KOPT-K1 (cell line): ENCODE measurements around the gene PLEKHA5.
"Not testable (repeated sequence)": the region's sequence is repeated elsewhere in the genome, so short reads cannot be mapped to it uniquely, and the experiment has no call there.

ENCODE experiments used
- H3K27ac ChIP-seq: fragments of 200-600 bp; sonication (generic); 2 replicates; pipeline ENCODE4 v1.5.1; 2016; ENCODE audit warnings: antibody characterized with exemption, mild to moderate bottlenecking, low read depth, low read length; ENCODE audit not compliant: poor library complexity, severe bottlenecking
- H3K36me3 ChIP-seq: fragments of 200-600 bp; sonication (generic); 2 replicates; pipeline ENCODE4 v1.5.1; 2017; ENCODE audit warnings: antibody characterized with exemption, mild to moderate bottlenecking, low read length, moderate library complexity; ENCODE audit not compliant: insufficient read depth
- H3K9me3 ChIP-seq: fragments of 200-600 bp; sonication (generic); 2 replicates; pipeline ENCODE4 v1.5.1; 2017; ENCODE audit warnings: antibody characterized with exemption, low read length, mild to moderate bottlenecking; ENCODE audit not compliant: insufficient read depth, poor library complexity, severe bottlenecking

Gene PLEKHA5

DNA sequence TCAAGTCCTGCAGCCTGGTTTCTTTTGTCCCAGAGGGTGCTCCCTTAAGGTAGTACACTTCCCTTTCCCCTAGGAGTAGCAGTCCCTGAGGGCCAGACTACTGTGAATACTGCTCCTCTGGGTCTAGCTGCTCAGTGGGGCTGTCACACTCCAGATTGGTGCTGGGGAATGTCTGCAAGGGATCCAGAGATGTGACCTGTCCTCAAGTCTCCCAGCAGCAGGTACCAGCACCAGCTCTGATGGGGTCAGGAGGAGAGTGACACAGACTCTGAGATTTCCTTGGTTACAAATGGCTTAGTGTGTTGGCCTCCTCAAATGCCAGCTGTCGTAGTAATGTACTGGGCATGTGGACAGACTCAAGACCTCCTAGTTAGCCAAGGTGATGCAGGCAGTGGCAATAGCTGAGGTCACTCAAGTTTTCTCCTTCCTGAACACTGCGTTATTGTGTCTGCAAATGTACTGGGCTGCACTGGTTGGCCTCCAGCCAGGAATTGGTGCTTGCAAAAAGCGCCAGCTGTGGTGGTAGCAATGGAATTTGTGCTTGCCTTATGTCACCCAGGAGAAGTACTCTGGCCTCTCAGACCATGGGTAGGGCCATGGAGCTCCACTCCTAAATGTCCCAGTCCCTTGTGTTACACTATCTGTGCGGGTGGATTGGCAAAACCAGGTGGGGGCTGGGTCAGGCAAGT is 273.4 kb downstream of the PLEKHA5 start:
- Histone ChIP-seq H3K27ac (peak overlapping the region; percentile 91), H3K36me3 (no peaks in the 10 kb centered on the region)

DNA sequence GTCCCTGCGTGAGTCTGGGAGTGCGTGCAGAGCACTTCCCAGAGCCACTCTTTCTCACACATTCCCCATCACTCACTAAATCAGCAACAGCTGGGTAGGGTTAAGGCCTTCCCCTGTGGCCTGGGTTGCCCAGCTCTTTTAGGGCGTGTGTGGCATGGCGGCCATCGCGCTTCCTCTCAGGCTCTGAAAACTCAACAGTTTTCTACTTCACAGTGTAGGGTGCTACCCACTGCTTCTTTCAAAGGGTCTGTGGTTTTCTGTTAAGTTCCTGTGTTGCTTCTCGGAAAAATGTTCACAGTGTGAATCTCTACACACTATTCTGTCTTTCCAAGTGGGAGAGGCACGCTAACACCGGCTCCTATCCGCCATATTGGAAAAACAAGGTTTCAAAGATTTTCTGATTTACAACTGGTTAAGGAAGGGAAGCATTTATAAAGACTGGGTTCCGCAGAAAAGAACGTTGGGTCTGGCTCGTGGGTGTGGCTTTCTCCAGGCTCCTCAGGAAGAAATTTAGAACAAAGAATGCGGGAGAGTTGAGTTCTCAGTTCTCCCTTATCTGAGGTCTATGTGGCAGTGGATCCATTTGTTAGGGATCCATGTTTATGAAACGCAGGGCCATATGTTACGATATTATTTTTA is 274.8 kb downstream of the PLEKHA5 start:
- H3K27ac ChIP-seq: peak overlapping the region; percentile 91
- H3K36me3 ChIP-seq: no peaks in the 10 kb centered on the region
- H3K9me3 ChIP-seq: no peaks in the 10 kb centered on the region

More for the DNA sequence above, 273.4 kb downstream of the PLEKHA5 start:
- no peaks in the 10 kb centered on the region for H3K9me3 ChIP-seq

DNA sequence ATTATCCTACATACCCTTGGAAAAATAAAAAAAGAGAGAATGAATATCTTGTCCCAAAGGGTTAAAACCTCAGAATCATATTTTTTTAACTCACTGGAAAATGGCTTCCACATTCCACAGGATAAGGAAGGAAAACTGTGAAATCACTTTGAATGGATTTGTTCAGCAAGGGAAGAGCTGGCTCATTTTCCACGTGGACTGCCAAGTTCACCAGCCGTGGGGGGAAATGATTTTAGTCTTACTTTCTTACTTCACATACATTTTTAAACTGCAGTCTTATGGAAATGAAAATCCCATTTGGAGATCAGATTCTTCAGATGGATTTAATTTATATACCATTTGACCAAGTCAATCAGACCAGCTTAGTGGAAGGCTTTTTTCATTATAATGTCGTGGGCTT is 279.8 kb downstream of the PLEKHA5 start:
- H3K27ac ChIP-seq: no peak overlapping the region
- H3K9me3 ChIP-seq: no peaks in the 10 kb centered on the region
- no peaks in the 10 kb centered on the region for H3K36me3 ChIP-seq

DNA sequence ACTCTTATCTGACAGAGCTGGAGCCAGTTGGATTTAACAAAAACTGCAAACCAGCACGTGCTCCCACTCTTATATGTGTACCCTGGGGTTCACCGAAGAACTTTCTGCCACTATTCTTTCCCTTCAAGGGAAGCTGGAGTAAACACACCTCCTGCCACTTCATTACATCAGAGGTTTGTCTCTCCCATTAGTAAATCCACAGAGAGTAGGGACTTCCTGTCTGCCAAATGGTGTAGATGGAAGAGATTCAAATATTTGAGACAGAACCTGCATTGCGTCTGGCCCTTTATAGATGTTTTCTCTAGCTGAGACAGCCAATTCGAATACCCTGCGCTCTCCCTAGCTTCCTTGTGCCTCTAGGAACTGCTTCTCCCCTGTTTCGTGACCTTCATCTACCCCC is 280.7 kb downstream of the PLEKHA5 start:
- no peaks in the 10 kb centered on the region for H3K9me3 ChIP-seq
- H3K36me3 ChIP-seq: no peaks in the 10 kb centered on the region
- H3K27ac ChIP-seq: peak overlapping the region; percentile 2

DNA sequence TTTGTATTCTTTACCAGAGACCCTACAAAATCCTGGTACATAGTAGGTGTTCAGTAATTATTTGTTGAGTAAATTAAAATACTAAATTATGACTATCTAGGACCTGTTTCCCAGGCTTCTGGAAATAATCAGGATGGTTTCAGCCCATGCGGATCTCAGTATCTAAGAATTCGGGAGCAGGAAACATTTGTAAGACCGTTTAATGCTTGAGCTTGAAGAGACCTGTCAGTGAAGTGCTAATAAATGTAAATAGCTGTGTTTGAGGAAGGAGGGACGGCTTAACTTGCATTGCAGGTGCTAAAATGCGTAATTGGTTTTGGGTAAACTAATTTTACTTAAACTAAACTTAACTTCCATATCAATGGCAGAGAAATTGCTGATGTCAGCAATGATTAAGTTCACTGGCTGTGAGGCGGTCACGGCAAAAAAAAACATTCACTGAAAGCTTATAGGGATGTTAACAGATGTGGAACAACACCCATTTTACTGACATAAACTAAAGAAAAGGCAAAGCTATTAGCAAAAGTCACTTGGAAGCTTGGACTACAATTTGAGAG is 281.2 kb downstream of the PLEKHA5 start:
- H3K36me3 ChIP-seq: no peaks in the 10 kb centered on the region
- no peak overlapping the region for H3K27ac ChIP-seq
- H3K9me3 ChIP-seq: no peaks in the 10 kb centered on the region

DNA sequence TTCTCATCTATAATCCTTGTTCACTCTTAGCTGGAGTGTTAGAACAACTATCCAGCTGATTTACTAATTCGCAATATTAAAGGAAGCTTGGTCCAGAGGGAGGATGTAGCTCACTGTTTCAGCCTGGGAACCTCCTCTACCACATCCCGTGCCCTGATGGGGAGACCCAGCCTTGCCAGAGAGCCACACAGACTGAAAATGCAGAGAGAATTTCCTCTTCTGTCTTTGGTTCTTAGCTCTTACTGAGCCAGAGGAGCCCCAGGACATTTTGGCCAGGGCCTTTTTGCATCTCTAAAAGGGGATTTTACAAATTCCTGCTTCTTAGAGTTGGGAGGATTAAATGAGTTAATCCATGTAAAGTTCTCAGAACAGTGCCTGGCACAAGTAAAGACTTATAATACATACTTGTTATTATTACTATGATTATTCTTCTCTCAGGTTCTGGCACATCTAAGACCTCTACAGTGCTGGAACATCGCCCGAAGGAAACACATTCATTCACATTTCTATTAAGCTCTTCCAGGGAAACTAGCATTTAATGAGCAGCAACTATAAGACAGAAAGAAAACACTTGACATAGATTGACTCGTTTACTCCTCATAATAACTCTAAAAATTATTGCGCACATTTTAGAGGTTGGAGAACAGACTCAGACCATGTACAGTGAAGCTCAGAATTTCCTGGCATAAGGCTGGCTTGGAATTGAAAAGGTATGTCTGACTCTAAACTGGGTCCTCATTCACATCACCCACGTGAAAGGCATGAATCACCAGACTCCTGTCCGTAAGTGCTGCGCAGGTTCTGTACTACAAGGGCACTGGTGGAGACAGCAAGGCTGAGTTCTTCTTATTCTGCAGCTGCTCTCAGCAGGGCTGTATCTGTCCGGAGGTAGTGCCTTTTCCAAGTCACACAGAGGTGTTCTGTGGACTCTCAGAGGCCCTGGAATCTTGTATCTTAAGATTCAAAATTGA is 282.0 kb downstream of the PLEKHA5 start:
- no peaks in the 10 kb centered on the region for H3K36me3 ChIP-seq
- no peak overlapping the region for H3K27ac ChIP-seq
- no peaks in the 10 kb centered on the region for H3K9me3 ChIP-seq

DNA sequence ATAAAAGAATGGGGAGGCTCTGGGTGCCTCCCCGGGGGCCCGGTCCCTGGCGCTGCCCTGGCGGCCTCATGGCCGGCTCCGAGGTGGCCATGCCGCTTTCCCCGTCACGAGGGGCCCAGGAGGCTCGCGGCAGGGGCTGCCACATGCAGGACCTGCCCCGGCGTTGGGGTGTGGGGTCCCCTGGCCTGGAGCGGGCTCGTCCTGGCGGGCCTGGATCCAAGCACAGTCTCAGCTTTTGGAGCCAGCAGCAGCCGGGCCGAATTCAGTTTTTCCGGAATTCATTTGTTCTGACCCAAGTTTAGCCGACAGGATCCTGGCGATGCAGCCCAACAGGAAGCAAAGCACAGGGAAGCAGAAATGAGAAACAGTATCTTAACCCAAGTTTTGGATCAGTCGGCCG is 283.3 kb downstream of the PLEKHA5 start:
- H3K27ac ChIP-seq: no peak overlapping the region
- no peaks in the 10 kb centered on the region for H3K9me3 ChIP-seq
- no peaks in the 10 kb centered on the region for H3K36me3 ChIP-seq

DNA sequence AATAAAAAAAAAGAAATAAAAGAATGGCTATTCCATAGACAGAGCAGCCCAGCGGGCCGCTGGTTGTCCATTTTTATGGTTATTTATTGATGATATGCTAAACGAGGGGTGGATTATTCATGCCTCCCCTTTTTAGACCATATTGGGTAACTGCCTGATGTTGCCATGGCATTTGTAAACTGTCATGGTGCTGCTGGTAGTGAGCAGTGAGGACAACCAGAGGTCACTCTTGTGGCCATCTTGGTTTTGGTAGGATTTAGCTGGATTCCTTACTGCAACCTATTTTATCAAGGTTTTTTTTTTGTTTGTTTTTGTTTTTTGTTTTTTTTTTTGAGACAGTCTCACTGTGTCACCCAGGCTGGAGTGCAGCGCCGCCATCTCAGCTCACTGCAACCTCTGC is 284.0 kb downstream of the PLEKHA5 start:
- not testable (repeated sequence) for H3K36me3 ChIP-seq, H3K9me3 ChIP-seq, H3K27ac ChIP-seq

DNA sequence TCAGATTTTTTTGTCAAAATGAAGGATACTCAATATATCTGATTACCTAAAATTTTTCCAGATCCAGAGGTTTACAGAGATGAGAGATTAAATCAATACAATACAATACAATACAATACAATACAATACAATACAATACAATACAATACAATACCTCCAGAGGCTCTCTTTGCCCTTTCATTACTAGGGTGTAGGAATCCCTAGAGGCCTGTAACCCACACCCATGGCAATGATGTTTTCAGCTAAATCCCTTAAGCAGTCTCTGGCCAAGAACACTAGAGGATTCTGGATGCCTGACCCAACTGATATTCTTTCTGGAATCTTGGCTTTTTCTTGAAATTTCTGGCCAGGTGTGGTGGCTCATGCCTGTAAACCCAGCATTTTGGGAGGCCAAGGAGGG is 286.0 kb downstream of the PLEKHA5 start:
- Histone ChIP-seq H3K36me3 (no peaks in the 10 kb centered on the region), H3K9me3 (no peaks in the 10 kb centered on the region), H3K27ac (no peak overlapping the region)

DNA sequence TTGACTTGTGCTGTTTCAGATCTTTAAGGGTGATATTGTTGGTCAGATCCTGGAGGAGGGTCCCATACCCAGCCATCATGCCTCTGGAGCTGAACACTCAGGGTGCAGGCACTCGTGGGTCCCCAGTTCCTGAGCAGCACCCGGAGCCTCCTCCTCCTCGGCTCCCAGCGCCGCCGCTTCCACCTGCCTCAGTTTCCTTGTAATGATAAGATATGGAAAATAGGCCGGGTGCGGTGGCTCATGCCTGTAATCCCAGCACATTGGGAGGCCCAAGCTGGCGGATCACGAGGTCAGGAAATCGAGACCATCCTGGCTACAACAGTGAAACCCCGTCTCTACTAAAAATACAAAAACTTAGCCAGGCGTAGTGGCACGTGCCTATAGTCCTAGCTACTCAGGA is 289.6 kb downstream of the PLEKHA5 start:
- Histone ChIP-seq H3K9me3 (no peaks in the 10 kb centered on the region), H3K27ac (no peak overlapping the region), H3K36me3 (no peaks in the 10 kb centered on the region)

DNA sequence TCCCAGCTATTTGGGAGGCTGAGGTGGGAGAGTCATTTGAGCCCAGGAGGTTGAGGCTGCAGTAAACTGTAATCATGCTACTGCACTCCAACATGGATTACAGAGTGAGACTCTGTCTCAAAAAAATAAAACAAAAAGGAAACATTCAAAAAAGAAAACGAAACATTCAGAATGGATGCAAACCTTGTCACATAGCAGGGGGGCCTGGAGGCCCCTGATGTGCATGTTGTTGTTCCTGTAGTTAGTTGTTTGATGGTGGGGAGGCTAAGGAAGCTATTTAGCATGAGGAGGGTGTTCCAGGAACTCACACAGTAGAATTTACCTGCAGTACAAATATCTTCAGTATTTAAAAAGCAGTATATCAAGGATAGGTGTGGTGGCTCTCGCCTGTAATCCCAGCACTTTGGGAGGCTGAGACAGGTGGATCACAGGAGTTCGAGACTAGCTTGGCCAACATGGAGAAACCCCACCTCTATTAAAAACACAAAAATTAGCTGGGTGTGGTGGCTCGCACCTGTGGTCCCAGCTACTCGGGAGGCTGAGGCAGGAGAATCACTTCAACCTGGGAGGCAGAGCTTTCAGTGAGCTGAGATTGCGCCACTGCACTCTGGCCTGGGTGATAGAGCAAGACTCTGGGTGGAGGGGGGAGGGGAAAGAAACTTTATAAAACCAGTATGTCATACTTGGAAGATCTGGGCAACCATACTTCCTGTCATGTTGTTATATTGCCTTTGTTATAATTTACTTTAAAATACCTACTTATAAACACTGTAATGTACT is 292.2 kb downstream of the PLEKHA5 start:
- Histone ChIP-seq H3K9me3 (peaks cover 5% of the 10 kb centered on the region), H3K36me3 (no peaks in the 10 kb centered on the region), H3K27ac (peak overlapping the region; percentile 18)

DNA sequence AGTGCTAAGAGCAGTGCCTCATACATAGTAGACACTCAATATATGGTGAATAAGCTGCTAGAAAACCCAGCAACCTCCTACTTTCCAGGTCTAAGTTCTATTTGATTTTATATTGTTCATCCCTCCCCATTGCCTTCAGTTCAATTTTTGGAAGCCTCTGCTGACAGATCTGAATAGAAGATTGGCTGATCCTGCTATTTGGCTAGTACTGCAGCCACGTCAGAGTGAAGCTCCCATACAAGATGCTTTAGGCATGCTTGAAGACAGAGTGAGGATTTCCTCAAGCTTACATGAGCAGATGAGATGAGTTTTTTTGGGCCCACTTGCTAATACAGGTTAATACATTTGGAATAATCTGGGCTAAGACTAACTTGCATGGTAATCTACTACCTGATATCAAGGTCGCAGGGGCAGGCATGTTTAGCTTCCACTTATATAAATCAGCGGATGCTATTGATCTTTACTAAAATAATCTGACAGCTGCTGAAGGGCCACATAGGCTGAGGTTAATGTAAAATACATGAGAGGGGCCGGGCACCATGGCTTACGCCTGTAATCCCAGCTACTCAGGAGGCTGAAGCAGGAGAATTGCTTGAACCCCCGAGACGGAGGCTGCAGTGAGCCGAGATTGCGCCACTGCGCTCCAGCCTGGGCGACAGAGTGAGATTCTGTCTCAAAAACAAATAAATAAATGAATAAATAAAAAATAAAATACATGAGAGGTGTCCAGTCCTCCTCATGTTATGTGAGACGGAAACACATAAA is 293.8 kb downstream of the PLEKHA5 start:
- Histone ChIP-seq H3K27ac (no peak overlapping the region), H3K36me3 (no peaks in the 10 kb centered on the region), H3K9me3 (peaks cover 9% of the 10 kb centered on the region)
